Stimulated activated CD4-positive, alpha-beta T cell treated with anti-CD3 and anti-CD28 coated beads, Interleukin-15, amount 100 ng/mL, for 24 hours (primary cell): ENCODE data around the gene RAVER2.
"Not testable (repeated sequence)": the region's sequence is repeated elsewhere in the genome, so short reads cannot be mapped to it uniquely, and the experiment has no call there.

Experiments used
- DNase-seq: peaks from one replicate; pipeline ENCODE4 v3.0.0-alpha.2; 2020

Gene RAVER2

GRCh38 chr1:64750092-64750491 is 5.2 kb downstream of the RAVER2 start:
- DNase-seq: no peak

DNA sequence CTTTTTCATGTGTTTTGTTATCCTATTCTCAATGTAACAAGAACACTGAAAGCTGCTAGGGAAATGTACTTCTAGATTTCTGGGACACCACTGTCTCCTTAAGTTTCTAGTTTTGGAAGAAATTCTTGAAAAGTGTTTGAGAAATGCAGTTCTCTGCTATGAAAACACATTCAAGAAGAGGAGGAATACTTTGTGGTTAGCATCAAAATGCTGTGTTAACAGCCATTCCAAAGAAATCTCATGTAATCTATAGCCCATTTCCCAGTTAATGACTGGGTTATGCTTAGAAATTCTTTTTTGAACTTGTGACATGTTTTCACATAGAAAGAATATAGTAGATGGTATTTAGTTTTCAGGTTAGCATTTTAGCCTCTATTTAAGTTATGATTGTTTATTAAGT is 6.0 kb downstream of the RAVER2 start:
- no peak for DNase-seq

DNA sequence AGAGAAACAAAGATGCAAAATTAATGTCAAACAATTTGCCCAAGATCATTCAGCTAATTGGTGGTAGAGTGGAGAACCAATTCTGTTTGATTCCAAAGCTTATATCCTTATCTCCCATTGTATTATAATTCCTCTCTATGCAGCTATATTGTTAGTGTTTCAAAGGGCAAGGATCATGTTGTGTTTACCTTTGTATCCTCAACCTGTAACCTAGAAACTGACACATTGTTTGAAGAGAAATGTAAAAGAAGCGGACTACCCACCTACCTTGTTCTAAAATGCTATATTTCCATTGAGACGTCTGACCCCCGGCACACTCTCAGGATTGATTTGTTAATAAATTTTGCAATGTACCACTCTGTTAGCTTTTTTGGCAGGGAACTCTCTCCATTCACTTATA is 9.3 kb downstream of the RAVER2 start:
- DNase-seq: no peak

DNA sequence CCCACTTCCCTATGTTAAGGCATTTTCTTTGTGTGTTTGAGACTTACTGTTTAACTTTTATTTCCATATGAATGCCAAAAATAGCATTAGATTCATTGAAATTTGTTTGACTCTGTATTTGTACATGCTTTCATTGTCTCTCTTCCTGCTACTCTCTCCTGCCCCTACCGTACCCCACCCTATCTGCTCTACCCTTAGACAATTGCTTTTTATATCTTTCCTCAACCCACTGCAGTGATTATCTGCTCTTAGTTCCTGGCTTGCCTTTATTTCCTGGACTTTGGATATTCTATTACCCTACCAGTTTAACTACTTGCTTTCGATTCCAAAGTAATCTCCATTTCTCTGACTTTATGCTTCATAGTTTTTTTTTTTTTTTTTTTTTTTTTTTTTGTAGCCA is 10.5 kb downstream of the RAVER2 start:
- DNase-seq: no peak

DNA sequence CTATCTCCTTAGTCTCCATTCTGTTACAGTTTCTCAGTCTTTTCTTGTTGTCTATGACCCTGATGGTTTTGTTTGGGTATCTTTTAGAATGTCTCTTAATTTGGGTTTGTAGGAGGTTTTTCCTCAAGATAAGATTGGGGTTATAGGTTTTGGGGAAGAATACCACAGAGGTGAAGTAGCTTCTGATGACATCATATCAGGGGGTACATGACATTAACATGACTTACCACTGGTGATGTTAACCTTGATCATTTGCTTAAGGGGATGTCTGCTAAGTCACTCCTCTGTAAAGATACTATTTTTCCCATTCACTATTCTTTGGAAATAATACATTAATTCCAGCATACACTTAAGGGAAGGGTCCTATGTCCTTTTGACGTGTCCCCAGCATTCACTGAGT is 11.9 kb downstream of the RAVER2 start:
- no peak for DNase-seq

GRCh38 chr1:64757213-64757612 is 12.3 kb downstream of the RAVER2 start:
- DNase-seq: no peak

DNA sequence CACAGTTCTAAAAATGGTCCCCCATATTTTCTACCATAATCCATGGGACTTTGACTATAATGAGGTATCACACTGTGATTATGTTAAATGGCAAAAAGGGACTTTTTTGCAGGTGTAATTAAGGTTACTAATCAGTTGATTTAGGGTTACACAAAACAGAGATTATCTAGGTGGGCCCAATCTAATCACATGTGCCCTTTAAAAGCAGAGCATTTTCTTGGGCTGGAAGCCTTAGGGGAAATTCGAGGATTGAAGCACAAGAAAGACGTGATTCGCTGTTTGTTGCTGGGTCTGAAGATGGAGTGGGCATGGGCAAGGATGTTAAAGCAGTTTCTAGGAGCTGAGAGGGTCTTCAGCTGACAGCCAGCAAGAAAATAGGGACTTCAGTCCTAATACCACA is 13.4 kb downstream of the RAVER2 start:
- DNase-seq: no peak

GRCh38 chr1:64759968-64760367 is 15.1 kb downstream of the RAVER2 start:
- DNase-seq: no peak

GRCh38 chr1:64765012-64765411 is 20.1 kb downstream of the RAVER2 start:
- no peak for DNase-seq

DNA sequence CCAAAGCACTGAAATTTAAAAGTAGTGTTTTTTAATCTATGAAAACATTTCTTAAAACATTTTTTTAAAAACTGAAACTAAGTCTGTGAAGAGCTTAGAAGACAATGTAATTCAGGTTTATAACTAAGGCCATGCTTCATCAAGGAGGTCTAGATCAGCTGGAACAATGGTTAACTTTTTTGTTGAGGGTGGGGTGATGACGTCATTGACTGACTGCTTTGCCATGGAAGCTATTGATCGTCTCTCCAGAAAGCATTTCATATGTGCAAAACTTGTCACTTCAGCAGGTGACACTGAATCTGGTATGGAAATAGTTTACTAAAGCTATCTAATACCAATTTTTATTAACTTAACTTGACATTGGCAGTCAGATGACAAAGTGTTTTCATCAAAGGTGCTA is 21.0 kb downstream of the RAVER2 start:
- DNase-seq: no peak

GRCh38 chr1:64766429-64766828 is 21.6 kb downstream of the RAVER2 start:
- no peak for DNase-seq

DNA sequence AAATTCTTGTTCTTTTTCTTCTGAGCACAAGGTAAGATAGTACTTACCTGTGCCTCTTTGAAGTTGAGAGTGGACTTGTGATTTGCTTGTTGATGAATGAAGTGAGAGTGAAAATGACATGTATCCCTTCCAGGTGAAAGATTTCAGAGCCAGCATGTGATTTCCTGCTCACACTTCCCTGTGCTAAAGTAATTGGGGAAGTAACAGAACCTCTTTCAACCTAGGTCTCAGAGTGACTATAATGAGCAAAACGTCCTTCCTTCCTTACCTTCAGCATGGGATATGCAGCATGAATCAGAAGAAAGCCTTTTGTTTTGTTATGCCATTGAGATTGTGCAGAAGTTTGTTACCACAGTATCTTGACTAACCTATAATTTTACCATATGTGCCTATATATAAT is 24.6 kb downstream of the RAVER2 start:
- no peak for DNase-seq

DNA sequence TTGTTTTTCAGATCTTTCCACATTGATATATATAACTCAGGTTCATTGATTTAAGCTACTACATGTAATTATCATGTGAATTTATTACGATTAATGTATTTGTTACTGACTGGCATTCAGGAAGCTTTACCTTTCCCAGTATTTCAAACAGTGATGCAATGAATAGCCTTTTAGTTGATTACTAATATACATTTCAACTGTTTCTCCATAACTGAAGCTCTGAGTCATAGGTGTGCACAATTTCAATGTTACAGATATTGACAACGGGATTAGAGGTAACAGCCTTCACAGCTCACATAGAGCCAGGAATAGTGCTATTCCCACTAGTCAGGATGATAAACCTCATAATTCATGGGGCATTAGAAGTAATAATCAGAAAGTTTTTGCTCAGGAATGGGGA is 25.1 kb downstream of the RAVER2 start:
- no peak for DNase-seq

GRCh38 chr1:64773306-64773705 is 28.4 kb downstream of the RAVER2 start:
- not testable (repeated sequence) for DNase-seq

GRCh38 chr1:64775113-64775512 is 30.2 kb downstream of the RAVER2 start:
- DNase-seq: no peak

DNA sequence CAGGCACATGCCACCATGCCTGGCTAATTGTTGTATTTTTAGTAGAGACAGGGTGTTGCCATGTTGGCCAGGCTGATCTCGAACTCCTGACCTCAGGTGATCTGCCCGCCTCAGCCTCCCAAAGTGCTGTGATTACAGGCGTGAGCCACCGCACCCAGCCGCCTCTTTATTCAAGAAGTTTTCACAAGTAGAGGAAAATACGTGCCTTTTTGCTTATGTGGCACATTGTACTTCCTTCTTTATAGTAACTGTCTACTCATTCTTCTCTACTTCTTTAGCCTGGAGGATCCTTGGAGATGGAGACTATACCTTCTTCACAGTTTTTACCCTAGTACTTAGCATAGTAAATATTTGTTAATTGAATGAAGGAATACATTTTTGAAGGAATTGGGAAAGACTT is 37.2 kb downstream of the RAVER2 start:
- DNase-seq: not testable (repeated sequence)

GRCh38 chr1:64782848-64783247 is 38.0 kb downstream of the RAVER2 start:
- DNase-seq: not testable (repeated sequence)

DNA sequence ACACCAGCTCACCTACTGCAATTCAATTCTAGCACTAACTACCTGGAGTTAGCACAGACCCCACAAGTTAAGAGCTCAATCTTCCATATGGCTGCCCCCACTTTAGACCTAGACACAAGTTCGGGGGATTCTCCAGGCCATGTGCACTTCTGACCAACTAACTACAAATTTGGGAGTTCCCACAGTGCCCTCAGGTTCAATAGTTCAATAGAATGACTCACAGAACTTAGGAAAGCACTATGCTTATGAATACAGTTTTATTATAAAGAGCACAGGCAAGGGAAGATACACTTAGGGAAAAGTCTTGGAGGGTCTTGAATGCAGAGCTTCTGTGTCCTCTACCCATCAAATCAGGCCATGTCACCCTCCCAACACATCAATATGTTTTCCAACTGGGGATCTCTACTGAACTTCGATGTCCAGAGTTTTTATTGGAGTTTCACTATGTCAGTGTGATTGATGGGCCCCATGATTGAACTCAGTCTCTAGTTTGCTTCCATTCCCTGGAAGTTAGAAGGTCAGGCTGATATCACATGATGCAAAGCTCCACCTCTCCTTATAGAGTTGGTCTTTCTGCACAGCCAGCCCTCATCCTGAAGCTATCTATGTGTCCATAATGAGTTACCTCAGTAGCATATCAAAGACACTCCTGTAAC is 46.1 kb downstream of the RAVER2 start:
- DNase-seq: no peak

DNA sequence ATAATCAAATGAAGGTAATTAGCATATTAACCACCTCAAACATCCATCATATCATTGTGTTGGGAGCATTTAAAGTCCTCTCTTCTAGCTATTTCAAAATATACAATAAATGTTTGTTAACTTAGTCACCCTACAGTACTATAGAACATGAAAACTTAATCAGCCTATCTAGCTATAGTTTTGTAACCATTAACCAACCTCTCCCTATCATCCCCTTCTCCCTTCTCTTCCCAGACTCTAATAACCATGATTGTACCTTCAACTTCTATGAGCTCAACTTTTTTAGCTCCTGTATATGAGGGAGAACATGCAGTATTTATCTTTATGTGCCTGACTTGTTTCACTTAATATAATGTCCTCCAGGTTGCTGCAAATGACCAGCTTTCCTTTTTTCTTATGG is 54.0 kb downstream of the RAVER2 start:
- DNase-seq: no peak

DNA sequence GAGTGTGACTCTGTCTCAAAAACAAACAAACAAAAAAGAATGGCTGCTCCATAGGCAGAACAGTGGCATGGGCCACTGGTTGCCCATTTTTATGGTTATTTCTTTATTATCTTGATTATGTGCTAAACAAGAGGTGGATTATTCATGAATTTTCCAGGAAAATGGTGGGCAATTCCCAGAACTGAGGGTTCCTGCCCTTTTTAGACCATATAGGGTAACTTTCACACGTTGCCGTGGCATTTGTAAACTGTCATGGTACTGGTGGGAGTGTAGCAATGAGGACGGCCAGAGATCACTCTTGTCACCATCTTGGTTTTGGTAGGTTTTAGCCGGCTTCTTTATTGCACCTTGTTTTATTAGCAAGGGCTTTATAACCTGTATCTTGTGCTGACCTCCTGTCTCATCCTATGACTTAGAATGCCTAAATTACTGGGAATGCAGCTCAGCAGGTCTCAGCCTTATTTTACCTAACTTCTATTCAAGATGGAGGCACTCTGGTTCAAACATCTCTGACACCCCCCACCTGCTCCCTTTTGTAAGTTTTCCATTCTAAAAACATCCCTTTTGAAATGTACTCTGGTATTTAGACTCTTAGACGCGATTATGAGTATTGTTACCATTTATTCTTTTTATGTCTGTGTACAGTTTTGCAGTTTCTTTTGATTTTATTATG is 57.1 kb downstream of the RAVER2 start:
- no peak for DNase-seq

DNA sequence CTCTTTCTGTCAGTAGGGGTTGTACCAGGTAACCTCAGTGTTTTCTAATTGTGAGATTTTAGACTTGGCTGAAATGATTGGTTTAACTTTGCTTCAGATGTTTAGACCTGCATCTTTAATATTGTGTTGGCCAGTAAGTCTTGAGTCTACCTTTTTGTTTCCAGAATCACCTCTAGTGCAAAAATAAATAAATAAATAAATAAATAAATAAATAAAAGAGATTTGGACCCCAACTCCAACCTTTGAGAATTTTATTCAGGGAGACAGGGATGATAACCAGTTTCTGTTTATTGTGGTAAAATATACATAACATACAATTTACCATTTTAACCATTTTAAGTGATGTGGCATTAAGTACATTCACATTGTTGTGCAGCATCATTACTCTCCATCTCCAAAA is 64.4 kb downstream of the RAVER2 start:
- DNase-seq: no peak

GRCh38 chr1:64810001-64810400 is 65.1 kb downstream of the RAVER2 start:
- no peak for DNase-seq

GRCh38 chr1:64811131-64811530 is 66.3 kb downstream of the RAVER2 start:
- no peak for DNase-seq

GRCh38 chr1:64814427-64814826 is 69.6 kb downstream of the RAVER2 start:
- no peak for DNase-seq

DNA sequence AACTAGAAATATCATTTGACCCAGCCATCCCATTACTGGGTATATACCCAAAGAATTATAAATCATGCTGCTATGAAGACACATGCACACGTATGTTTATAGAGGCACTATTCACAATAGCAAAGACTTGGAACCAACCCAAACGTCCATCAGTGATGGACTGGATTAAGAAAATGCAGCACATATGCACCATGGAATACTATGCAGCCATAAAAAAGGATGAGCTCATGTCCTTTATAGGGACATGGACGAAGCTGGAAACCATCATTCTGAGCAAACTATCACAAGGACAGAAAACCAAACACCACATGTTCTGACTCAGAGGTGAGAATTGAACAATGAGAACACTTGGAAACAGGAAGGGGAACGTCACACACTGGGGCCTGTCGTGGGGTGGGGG is 72.5 kb downstream of the RAVER2 start:
- not testable (repeated sequence) for DNase-seq
